CD4-positive, alpha-beta memory T cell (primary cell): Measurements from ENCODE around the gene PHF11. TPM values are rescaled to one million over a fixed set of nuclear protein-coding genes. Genes with fewer than 3 reads are reported as not detected.

ENCODE experiments used
- CTCF ChIA-PET: fragments of 350-600 bp; sonication (Branson Sonifier 250); formaldehyde crosslinking; loops from one replicate; lab custom pipeline; 2021; ENCODE audit warnings: inconsistent platforms; ENCODE audit not compliant: partially characterized antibody; lab: Charles Lee
- POLR2A ChIA-PET: fragments of 350-600 bp; sonication (Branson Sonifier 250); formaldehyde crosslinking; loops from one replicate; lab custom pipeline; 2021; ENCODE audit not compliant: partially characterized antibody; lab: Charles Lee
- DNase-seq, 5 donors: peaks; one replicate each; pipeline versions ENCODE4 v3.0.0 to v3.0.0-alpha.2; 2020 to 2022; ENCODE audit warnings: mixed read lengths in 1 of 5
- H3K27ac ChIP-seq: one replicate; pipeline ENCODE4 v1.7.0; 2013; ENCODE audit warnings: low read depth, low read length
- H3K27me3 ChIP-seq: 2 replicates; pipeline ENCODE4 v1.7.0; 2013; ENCODE audit warnings: mild to moderate bottlenecking, low read length, moderate library complexity; ENCODE audit not compliant: insufficient read depth
- H3K36me3 ChIP-seq: 2 replicates; pipeline ENCODE4 v1.7.0; 2013; ENCODE audit warnings: mild to moderate bottlenecking, low read length, moderate library complexity; ENCODE audit not compliant: insufficient read depth
- H3K4me1 ChIP-seq: 2 replicates; pipeline ENCODE4 v1.7.0; 2013; ENCODE audit warnings: mild to moderate bottlenecking, low read length, moderate library complexity; ENCODE audit not compliant: insufficient read depth
- H3K4me3 ChIP-seq, 2 donors: one replicate each; pipeline ENCODE4 v1.7.0; 2013; ENCODE audit warnings: low read length in 2 of 2, mild to moderate bottlenecking in 1 of 2
- H3K9me3 ChIP-seq, 2 donors: one replicate each; pipeline ENCODE4 v1.7.0; 2013; ENCODE audit warnings: low read length in 2 of 2, control low read depth in 1 of 2; ENCODE audit not compliant: control insufficient read depth in 1 of 2
- H3K27ac Mint-ChIP-seq, 7 donors: one replicate each; pipeline ENCODE4 v1.8.0; 2020 to 2021; ENCODE audit warnings: mixed read lengths in 7 of 7, mild to moderate bottlenecking in 6 of 7, inconsistent platforms in 3 of 7, moderate library complexity in 3 of 7
- H3K27me3 Mint-ChIP-seq, 2 donors: one replicate each; pipeline ENCODE4 v1.8.0; 2020 to 2021; ENCODE audit warnings: mixed read lengths in 2 of 2
- H3K36me3 Mint-ChIP-seq, 2 donors: one replicate each; pipeline ENCODE4 v1.8.0; 2020 to 2021; ENCODE audit warnings: mixed read lengths in 2 of 2, inconsistent platforms in 1 of 2, mild to moderate bottlenecking in 1 of 2
- H3K4me1 Mint-ChIP-seq, 4 donors: one replicate each; pipeline ENCODE4 v1.8.0; 2020 to 2021; ENCODE audit warnings: mixed read lengths in 4 of 4, mild to moderate bottlenecking in 1 of 4
- H3K4me3 Mint-ChIP-seq, 8 donors: one replicate each; pipeline ENCODE4 v1.8.0; 2020 to 2021; ENCODE audit warnings: mixed read lengths in 8 of 8, mild to moderate bottlenecking in 7 of 8, moderate library complexity in 6 of 8, inconsistent platforms in 3 of 8
- H3K9me3 Mint-ChIP-seq, 8 donors: one replicate each; pipeline ENCODE4 v1.8.0; 2020 to 2021; ENCODE audit warnings: mixed read lengths in 8 of 8, mild to moderate bottlenecking in 5 of 8, inconsistent platforms in 3 of 8, moderate library complexity in 1 of 8
- intact Hi-C: fragments of 100-400 bp; cut with micrococcal nuclease; formaldehyde crosslinking; loops from one replicate; pipeline ENCODE4 v1.15.1; 2023
- polyA plus RNA-seq, 2 donors: library from polyadenylated mRNA; unstranded; fragments of 300-500 nt; fragmentation: Illumina TruSeq; gene quantifications; one replicate each; pipeline ENCODE4 v1.2.3, GENCODE V29; 2021
- total RNA-seq, 2 experiments: library from RNA; stranded (reverse); gene quantifications; one replicate each; pipeline ENCODE4 v1.2.3, GENCODE V29; 2021

Gene PHF11
- total and polyA plus RNA-seq, 4 experiments from 2014 or later, result 90.4 to 139 (median 118) TPM

GRCh38 chr13:49464621-49465325 lies 31.0 kb upstream of the PHF11 start:
- POLR2A ChIA-PET, result interaction anchor here (0.7 kb wide), 1 partner anchor 23 kb away, joined by 4 read pairs; no protein-coding TSS in a partner anchor
- no peak overlapping the region for H3K27ac ChIP-seq
- Mint-ChIP-seq H3K27ac (peak overlapping the region in 1 of 7 donors; percentile 6), H3K27me3 (no peaks in the 10 kb centered on the region), H3K4me3 (no peak overlapping the region), H3K4me1 (peaks cover 0 to 1% (median 0%) of the 10 kb centered on the region in 4 donors), H3K9me3 (peaks cover 0 to 16% (median 11%) of the 10 kb centered on the region in 8 donors), H3K36me3 (peaks cover 70 to 78% of the 10 kb centered on the region in 2 donors)
- intact Hi-C loops, result no loop called here
- CTCF ChIA-PET, result interaction anchor here (0.7 kb wide), 1 partner anchor 30 kb away, joined by 3 read pairs; no protein-coding TSS in a partner anchor
- no peak overlapping the region for H3K4me3 ChIP-seq
- no peaks in the 10 kb centered on the region for H3K4me1 ChIP-seq
- DNase-seq, result no peak
- no peaks in the 10 kb centered on the region for H3K27me3 ChIP-seq
- no peaks in the 10 kb centered on the region for H3K9me3 ChIP-seq
- peaks cover 34% of the 10 kb centered on the region for H3K36me3 ChIP-seq

- no peaks in the 10 kb centered on the region for H3K27me3 Mint-ChIP-seq
- POLR2A ChIA-PET, result no interaction called here
- H3K36me3 ChIP-seq, result peaks cover 25% of the 10 kb centered on the region
- CTCF ChIA-PET, result no interaction called here
- intact Hi-C loops, result no loop called here
- peak overlapping the region in 1 of 7 donors; percentile 63 for H3K27ac Mint-ChIP-seq
- no peak overlapping the region for H3K27ac ChIP-seq
- DNase-seq, result no peak
- H3K36me3 Mint-ChIP-seq, result peaks cover 68 to 73% of the 10 kb centered on the region in 2 donors
- H3K4me1 Mint-ChIP-seq, result no peaks in the 10 kb centered on the region
- H3K9me3 Mint-ChIP-seq, result peaks cover 0 to 16% (median 11%) of the 10 kb centered on the region in 8 donors
- no peaks in the 10 kb centered on the region for H3K27me3 ChIP-seq
- no peaks in the 10 kb centered on the region for H3K9me3 ChIP-seq
- no peak overlapping the region for H3K4me3 ChIP-seq
- no peak overlapping the region for H3K4me3 Mint-ChIP-seq
- H3K4me1 ChIP-seq, result no peaks in the 10 kb centered on the region
These were observed 29.4 kb upstream of the PHF11 start for GRCh38 chr13:49466292-49466838.

DNA sequence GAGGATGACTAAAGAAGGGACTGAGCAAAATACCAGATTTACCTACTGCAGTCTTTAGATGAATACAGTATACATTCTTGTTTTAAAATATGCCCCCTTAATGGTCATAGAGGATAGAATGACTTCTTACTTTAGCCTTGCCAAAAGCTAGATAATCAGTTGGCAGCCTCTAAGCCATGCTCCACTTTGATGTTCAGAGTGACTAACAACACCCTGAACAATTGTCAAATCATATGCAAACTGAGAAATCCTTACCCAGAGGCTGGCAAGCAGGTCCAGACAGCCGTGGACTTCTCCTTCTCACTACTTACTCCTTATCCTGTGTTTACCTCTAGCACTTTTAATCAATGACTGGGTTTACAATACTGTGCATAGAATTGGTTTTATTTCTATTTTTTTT lies 23.6 kb upstream of the PHF11 start:
- ChIA-PET CTCF (no interaction called here), POLR2A (interaction anchor here (1.0 kb wide), 1 partner anchor 28 kb away, joined by 4 read pairs; the partner anchor contains the start of genes CAB39L and SETDB2)
- Histone ChIP-seq H3K9me3 (no peaks in the 10 kb centered on the region), H3K36me3 (peaks cover 35% of the 10 kb centered on the region), H3K27ac (no peak overlapping the region), H3K4me3 (no peak overlapping the region), H3K4me1 (no peaks in the 10 kb centered on the region), H3K27me3 (no peaks in the 10 kb centered on the region)
- peaks cover 29 to 65% of the 10 kb centered on the region in 2 donors for H3K36me3 Mint-ChIP-seq
- H3K4me3 Mint-ChIP-seq, result no peak overlapping the region
- no peaks in the 10 kb centered on the region for H3K9me3 Mint-ChIP-seq
- DNase-seq, result no peak
- peak overlapping the region in 1 of 7 donors; percentile 21 for H3K27ac Mint-ChIP-seq
- no peaks in the 10 kb centered on the region for H3K4me1 Mint-ChIP-seq
- intact Hi-C loops, result no loop called here
- no peaks in the 10 kb centered on the region for H3K27me3 Mint-ChIP-seq

DNA sequence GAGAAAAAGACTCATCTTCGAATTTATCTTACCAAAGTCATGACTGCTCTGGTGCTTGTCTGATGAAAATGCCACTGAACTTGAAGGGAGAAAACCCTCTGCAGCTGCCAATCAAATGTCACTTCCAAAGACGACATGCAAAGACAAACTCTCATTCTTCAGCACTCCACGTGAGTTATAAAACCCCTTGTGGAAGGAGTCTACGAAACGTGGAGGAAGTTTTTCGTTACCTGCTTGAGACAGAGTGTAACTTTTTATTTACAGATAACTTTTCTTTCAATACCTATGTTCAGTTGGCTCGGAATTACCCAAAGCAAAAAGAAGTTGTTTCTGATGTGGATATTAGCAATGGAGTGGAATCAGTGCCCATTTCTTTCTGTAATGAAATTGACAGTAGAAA lies 19.2 kb upstream of the PHF11 start:
- intact Hi-C loops, result no loop called here
- H3K4me1 Mint-ChIP-seq, result no peaks in the 10 kb centered on the region
- peaks cover 44% of the 10 kb centered on the region for H3K36me3 ChIP-seq

DNA sequence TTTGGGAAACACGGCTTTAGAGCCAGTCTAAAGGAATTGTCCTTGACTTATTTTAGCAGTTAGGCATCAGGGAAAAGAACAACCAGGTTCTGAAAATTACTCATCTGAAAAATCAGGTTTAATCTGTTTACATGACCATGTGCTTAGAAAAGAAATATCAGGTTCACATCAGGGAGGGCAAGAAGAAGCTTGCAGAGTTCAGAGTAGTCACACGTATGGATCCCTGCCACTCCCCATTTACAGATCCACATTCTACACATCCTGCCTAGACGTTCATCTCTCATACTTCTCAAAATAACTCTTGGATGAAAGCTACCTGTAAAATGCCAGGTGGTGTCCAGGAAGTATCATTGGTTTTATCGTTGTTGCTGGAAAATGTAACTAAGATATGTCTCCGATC lies 14.0 kb upstream of the PHF11 start:
- ChIA-PET POLR2A (interaction anchor here (1.5 kb wide), 1 partner anchor 38 kb away, joined by 4 read pairs; the partner anchor contains the start of genes CAB39L and SETDB2), CTCF (interaction anchor here (1.1 kb wide), 1 partner anchor 125 kb away, joined by 3 read pairs; no protein-coding TSS in a partner anchor)
- peaks cover 49 to 80% of the 10 kb centered on the region in 2 donors for H3K36me3 Mint-ChIP-seq
- Histone ChIP-seq H3K4me3 (no peak overlapping the region), H3K27me3 (no peaks in the 10 kb centered on the region), H3K4me1 (no peaks in the 10 kb centered on the region), H3K36me3 (peaks cover 32% of the 10 kb centered on the region), H3K9me3 (no peaks in the 10 kb centered on the region), H3K27ac (no peak overlapping the region)
- no peak for DNase-seq
- no peaks in the 10 kb centered on the region for H3K9me3 Mint-ChIP-seq
- no peaks in the 10 kb centered on the region for H3K27me3 Mint-ChIP-seq
- no peak overlapping the region for H3K4me3 Mint-ChIP-seq
- intact Hi-C loops, result no loop called here
- H3K27ac Mint-ChIP-seq, result peak overlapping the region in 1 of 7 donors; percentile 48
- peaks cover 0 to 2% (median 0%) of the 10 kb centered on the region in 4 donors for H3K4me1 Mint-ChIP-seq

More for the DNA sequence above, 19.2 kb upstream of the PHF11 start:
- no peaks in the 10 kb centered on the region for H3K4me1 ChIP-seq
- Mint-ChIP-seq H3K27me3 (no peaks in the 10 kb centered on the region), H3K36me3 (peaks cover 22 to 72% of the 10 kb centered on the region in 2 donors), H3K4me3 (no peak overlapping the region), H3K27ac (peak overlapping the region in 1 of 7 donors; percentile 31), H3K9me3 (no peaks in the 10 kb centered on the region)
- ChIA-PET CTCF (interaction anchor here (1.3 kb wide), 1 partner anchor 8 kb away, joined by 4 read pairs; no protein-coding TSS in a partner anchor), POLR2A (interaction anchor here (1.4 to 1.9 kb wide), 2 partner anchors 20 to 33 kb away, joined by 4 read pairs; partner anchors contain the start of gene PHF11)
- no peak for DNase-seq
- H3K9me3 ChIP-seq, result no peaks in the 10 kb centered on the region
- no peak overlapping the region for H3K27ac ChIP-seq
- H3K4me3 ChIP-seq, result no peak overlapping the region
- H3K27me3 ChIP-seq, result no peaks in the 10 kb centered on the region

GRCh38 chr13:49488563-49488962 lies 7.2 kb upstream of the PHF11 start:
- no peak overlapping the region for H3K27ac ChIP-seq
- peaks cover 30 to 48% of the 10 kb centered on the region in 2 donors for H3K36me3 Mint-ChIP-seq
- POLR2A ChIA-PET, result no interaction called here

More at GRCh38 chr13:49488563-49488962, 7.2 kb upstream of the PHF11 start:
- Histone ChIP-seq H3K4me3 (no peak overlapping the region), H3K9me3 (no peaks in the 10 kb centered on the region), H3K27me3 (no peaks in the 10 kb centered on the region), H3K4me1 (no peaks in the 10 kb centered on the region), H3K36me3 (peaks cover 17% of the 10 kb centered on the region)
- Mint-ChIP-seq H3K27ac (peak overlapping the region in 1 of 7 donors; percentile 2), H3K4me1 (peaks cover 0 to 2% (median 2%) of the 10 kb centered on the region in 4 donors), H3K9me3 (no peaks in the 10 kb centered on the region), H3K4me3 (no peak overlapping the region), H3K27me3 (no peaks in the 10 kb centered on the region)
- no peak for DNase-seq
- intact Hi-C loops, result no loop called here
- CTCF ChIA-PET, result interaction anchor here (0.8 kb wide), 2 partner anchors 19 to 20 kb away, joined by 3 read pairs; no protein-coding TSS in a partner anchor
